ENCODE results near the gene UNC5C. TPM values are rescaled to one million over a fixed set of nuclear protein-coding genes. Genes with fewer than 3 reads are reported as not detected.
A peak's percentile ranks its signal among the peaks of the same experiment; 100 is the strongest.

UNC5C gene
- total RNA-seq, 1 donor from 2014 or later, result 2.0 TPM

DNA sequence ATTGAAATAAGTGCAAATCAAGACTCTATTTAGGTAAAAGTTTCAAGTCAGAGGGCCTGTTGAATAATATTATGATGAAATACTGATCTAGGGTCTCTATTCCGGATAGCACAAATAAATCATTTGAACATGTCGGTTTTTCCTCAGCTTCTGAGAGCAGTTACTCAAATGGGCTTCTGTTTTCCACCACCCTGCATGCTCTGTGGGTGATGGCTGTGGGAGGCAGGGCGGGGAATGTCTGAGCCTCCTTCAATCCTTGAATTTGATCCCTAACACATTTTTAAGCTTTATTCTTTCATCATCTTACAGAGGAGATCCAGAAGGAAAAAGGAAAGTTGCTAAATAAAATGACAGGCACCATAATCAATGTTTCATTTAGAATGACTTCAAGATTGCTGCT is 8.5 kb downstream of the UNC5C start:
- intact Hi-C loops (cut with micrococcal nuclease), result no loop called here
- peak overlapping the region; percentile 92 for H3K27ac ChIP-seq (replicated peaks)
- peaks cover 19% of the 10 kb centered on the region for H3K27me3 ChIP-seq (ENCODE audit: low read depth)
- H3K36me3 ChIP-seq, result no peaks in the 10 kb centered on the region
- H3K4me3 ChIP-seq, result peak overlapping the region; percentile 45
- TF ChIP-seq, protein P1, sequence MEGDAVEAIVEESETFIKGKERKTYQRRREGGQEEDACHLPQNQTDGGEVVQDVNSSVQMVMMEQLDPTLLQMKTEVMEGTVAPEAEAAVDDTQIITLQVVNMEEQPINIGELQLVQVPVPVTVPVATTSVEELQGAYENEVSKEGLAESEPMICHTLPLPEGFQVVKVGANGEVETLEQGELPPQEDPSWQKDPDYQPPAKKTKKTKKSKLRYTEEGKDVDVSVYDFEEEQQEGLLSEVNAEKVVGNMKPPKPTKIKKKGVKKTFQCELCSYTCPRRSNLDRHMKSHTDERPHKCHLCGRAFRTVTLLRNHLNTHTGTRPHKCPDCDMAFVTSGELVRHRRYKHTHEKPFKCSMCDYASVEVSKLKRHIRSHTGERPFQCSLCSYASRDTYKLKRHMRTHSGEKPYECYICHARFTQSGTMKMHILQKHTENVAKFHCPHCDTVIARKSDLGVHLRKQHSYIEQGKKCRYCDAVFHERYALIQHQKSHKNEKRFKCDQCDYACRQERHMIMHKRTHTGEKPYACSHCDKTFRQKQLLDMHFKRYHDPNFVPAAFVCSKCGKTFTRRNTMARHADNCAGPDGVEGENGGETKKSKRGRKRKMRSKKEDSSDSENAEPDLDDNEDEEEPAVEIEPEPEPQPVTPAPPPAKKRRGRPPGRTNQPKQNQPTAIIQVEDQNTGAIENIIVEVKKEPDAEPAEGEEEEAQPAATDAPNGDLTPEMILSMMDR (IDR thresholded peaks at IDR 0.05; ENCODE audit: borderline replicate concordance), result no peak
- no peaks in the 10 kb centered on the region for H3K9me3 ChIP-seq (replicated peaks)
- DNase-seq, result no peak
- H3K4me1 ChIP-seq, result no peaks in the 10 kb centered on the region

DNA sequence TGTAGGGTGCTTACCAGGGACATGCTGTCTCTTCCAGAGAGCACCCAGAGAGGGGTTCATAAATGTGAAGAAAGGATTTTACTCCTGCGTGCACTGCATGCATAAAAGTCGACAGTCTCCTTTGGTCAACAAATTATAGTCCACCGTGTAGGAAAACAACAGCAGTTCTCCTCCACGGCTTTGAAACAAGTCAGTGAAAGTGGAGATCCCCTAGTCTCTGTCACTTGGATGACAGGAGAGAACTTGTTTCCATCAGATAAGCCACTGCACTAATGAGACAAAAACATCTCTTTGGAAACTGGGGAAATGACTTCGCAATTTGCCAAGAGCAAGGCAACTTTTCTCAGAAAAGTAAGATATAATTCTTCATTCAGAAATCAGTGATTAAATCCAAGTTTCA is 9.7 kb downstream of the UNC5C start:
- no peak for DNase-seq
- TF ChIP-seq, protein P1 (IDR thresholded peaks at IDR 0.05; ENCODE audit: borderline replicate concordance), result no peak
- intact Hi-C loops (cut with micrococcal nuclease), result no loop called here
- Histone ChIP-seq H3K4me1 (no peaks in the 10 kb centered on the region), H3K27me3 (ENCODE audit: low read depth) (peaks cover 14% of the 10 kb centered on the region), H3K9me3 (replicated peaks) (no peaks in the 10 kb centered on the region), H3K36me3 (no peaks in the 10 kb centered on the region), H3K27ac (replicated peaks) (peak overlapping the region; percentile 92), H3K4me3 (peak overlapping the region; percentile 45)

DNA sequence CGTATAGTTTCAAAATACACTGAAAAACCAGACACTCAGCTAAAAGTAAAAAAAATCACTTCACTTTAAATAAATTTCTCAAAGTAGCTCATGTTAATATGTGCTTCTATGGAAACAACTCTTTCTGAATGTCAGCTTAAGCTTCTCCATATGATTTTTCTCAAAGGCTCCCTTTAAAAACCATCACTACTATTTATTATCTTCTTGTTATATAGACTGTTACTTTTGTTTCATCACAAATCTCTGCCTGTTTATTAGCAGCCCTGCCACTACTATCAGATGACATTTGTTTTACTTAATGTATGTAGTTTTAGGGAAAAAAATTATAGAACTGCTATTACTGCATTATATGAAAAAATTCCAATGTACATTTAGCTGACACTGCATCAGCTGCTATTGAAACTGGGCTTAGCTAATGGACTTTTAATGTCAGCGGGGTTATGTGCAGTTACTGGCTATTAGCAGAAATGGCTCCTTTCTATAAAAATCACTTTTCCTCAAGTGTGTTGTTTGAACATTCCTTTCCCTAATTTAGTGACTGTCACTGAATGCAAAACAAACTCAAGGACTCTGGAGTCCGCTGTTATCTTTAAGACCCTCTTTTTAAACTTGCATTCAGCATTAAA is 10.8 kb downstream of the UNC5C start:
- Histone ChIP-seq H3K4me3 (peak overlapping the region; percentile 45), H3K9me3 (replicated peaks) (no peaks in the 10 kb centered on the region), H3K27me3 (ENCODE audit: low read depth) (peaks cover 10% of the 10 kb centered on the region), H3K36me3 (no peaks in the 10 kb centered on the region), H3K27ac (replicated peaks) (peak overlapping the region; percentile 92), H3K4me1 (no peaks in the 10 kb centered on the region)
- intact Hi-C loops (cut with micrococcal nuclease), result no loop called here
- TF ChIP-seq, protein P1 (IDR thresholded peaks at IDR 0.05; ENCODE audit: borderline replicate concordance), result no peak
- DNase-seq, result no peak

DNA sequence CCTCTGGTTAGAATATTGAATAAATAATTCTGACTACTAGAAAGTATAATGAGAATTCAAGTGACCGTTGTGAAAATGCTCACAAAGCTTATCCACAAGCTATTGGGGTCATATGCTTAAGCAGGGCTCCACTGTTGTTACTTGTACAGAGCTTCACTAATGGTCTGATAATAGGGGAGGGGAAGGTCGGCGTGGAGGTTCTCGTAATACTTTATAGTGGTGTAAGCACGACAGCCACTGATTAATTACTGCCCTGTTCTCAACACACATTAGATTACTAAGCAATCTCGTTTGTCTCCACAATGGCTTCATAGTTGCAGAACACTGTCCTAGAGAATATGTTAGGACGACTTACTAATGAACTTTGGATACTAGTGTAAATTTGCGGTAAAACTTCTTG is 11.6 kb downstream of the UNC5C start:
- H3K4me1 ChIP-seq, result no peaks in the 10 kb centered on the region
- H3K9me3 ChIP-seq (replicated peaks), result no peaks in the 10 kb centered on the region
- TF ChIP-seq, protein P1 (IDR thresholded peaks at IDR 0.05; ENCODE audit: borderline replicate concordance), result no peak
- peak overlapping the region; percentile 92 for H3K27ac ChIP-seq (replicated peaks)
- DNase-seq, result no peak
- H3K27me3 ChIP-seq (ENCODE audit: low read depth), result peaks cover 10% of the 10 kb centered on the region
- intact Hi-C loops (cut with micrococcal nuclease), result no loop called here
- H3K4me3 ChIP-seq, result peak overlapping the region; percentile 45
- H3K36me3 ChIP-seq, result no peaks in the 10 kb centered on the region

DNA sequence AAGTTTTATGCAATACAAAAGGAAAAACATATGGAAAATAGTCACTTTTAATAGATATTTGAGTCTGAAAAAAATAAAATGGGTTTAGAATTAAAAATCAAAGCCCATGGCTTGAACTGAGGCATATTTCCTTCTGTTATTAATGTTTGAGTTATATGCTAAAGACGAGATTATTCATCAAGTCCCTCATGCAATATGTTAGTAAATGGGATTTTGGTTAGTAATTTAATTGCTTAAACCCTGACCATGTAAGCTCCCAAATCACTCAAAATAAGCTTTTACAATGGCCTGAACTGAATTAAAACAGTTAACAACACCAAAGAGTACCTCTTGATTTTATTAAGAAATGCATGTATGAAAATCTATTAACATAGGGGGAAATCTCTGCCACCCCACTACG is 12.1 kb downstream of the UNC5C start:
- intact Hi-C loops (cut with micrococcal nuclease), result no loop called here
- Histone ChIP-seq H3K27ac (replicated peaks) (peak overlapping the region; percentile 92), H3K4me1 (no peaks in the 10 kb centered on the region), H3K9me3 (replicated peaks) (no peaks in the 10 kb centered on the region), H3K4me3 (peak overlapping the region; percentile 45), H3K36me3 (no peaks in the 10 kb centered on the region), H3K27me3 (ENCODE audit: low read depth) (peaks cover 10% of the 10 kb centered on the region)
- DNase-seq, result no peak
- TF ChIP-seq, protein P1 (IDR thresholded peaks at IDR 0.05; ENCODE audit: borderline replicate concordance), result no peak

Data from left ventricle myocardium inferior (tissue), 1 donor.